ENCODE measurements around the gene TSSK6.
"Not testable (repeated sequence)": the region's sequence is repeated elsewhere in the genome, so short reads cannot be mapped to it uniquely, and the experiment has no call there.

The TSSK6 gene

GRCh38 chr19:19482809-19483596, 32.3 kb downstream of the TSSK6 start:
- Mint-ChIP-seq H3K4me1 (ENCODE audit: low read depth) (peaks cover 63% of the 10 kb centered on the region), H3K27ac (peak overlapping the region; percentile 31), H3K36me3 (ENCODE audit: low read depth) (peaks cover 18% of the 10 kb centered on the region), H3K9me3 (no peaks in the 10 kb centered on the region), H3K4me3 (no peak overlapping the region), H3K27me3 (no peaks in the 10 kb centered on the region)

GRCh38 chr19:19480688-19481087, 34.7 kb downstream of the TSSK6 start:
- no peak overlapping the region for H3K4me3 Mint-ChIP-seq
- peaks cover 62% of the 10 kb centered on the region for H3K4me1 Mint-ChIP-seq (ENCODE audit: low read depth)
- H3K36me3 Mint-ChIP-seq (ENCODE audit: low read depth) = peaks cover 36% of the 10 kb centered on the region
- no peaks in the 10 kb centered on the region for H3K9me3 Mint-ChIP-seq
- no peaks in the 10 kb centered on the region for H3K27me3 Mint-ChIP-seq
- H3K27ac Mint-ChIP-seq = peak overlapping the region; percentile 21

GRCh38 chr19:19477705-19478383, 37.5 kb downstream of the TSSK6 start:
- peaks cover 45% of the 10 kb centered on the region for H3K36me3 Mint-ChIP-seq (ENCODE audit: low read depth)
- peaks cover 67% of the 10 kb centered on the region for H3K4me1 Mint-ChIP-seq (ENCODE audit: low read depth)
- H3K27ac Mint-ChIP-seq = no peak overlapping the region
- H3K27me3 Mint-ChIP-seq = no peaks in the 10 kb centered on the region
- no peak overlapping the region for H3K4me3 Mint-ChIP-seq
- H3K9me3 Mint-ChIP-seq = no peaks in the 10 kb centered on the region

- Mint-ChIP-seq H3K4me3 (peak overlapping the region; percentile 19), H3K9me3 (no peaks in the 10 kb centered on the region), H3K36me3 (ENCODE audit: low read depth) (peaks cover 55% of the 10 kb centered on the region), H3K4me1 (ENCODE audit: low read depth) (peaks cover 81% of the 10 kb centered on the region), H3K27me3 (no peaks in the 10 kb centered on the region), H3K27ac (peak overlapping the region; percentile 77)
Observed at GRCh38 chr19:19475849-19476828, 39.2 kb downstream of the TSSK6 start.

GRCh38 chr19:19475015-19475765, 40.2 kb downstream of the TSSK6 start:
- no peaks in the 10 kb centered on the region for H3K27me3 Mint-ChIP-seq
- peaks cover 81% of the 10 kb centered on the region for H3K4me1 Mint-ChIP-seq (ENCODE audit: low read depth)
- H3K27ac Mint-ChIP-seq = peak overlapping the region; percentile 81
- H3K4me3 Mint-ChIP-seq = no peak overlapping the region
- H3K36me3 Mint-ChIP-seq (ENCODE audit: low read depth) = peaks cover 61% of the 10 kb centered on the region
- H3K9me3 Mint-ChIP-seq = no peaks in the 10 kb centered on the region

GRCh38 chr19:19472106-19472505, 43.2 kb downstream of the TSSK6 start:
- H3K27me3 Mint-ChIP-seq, H3K27ac Mint-ChIP-seq, H3K4me3 Mint-ChIP-seq: not testable (repeated sequence)
- Mint-ChIP-seq H3K4me1 (ENCODE audit: low read depth) (peaks cover 73% of the 10 kb centered on the region), H3K9me3 (peaks cover 16% of the 10 kb centered on the region), H3K36me3 (ENCODE audit: low read depth) (peaks cover 74% of the 10 kb centered on the region)

- Mint-ChIP-seq H3K36me3 (ENCODE audit: low read depth) (peaks cover 74% of the 10 kb centered on the region), H3K4me3 (no peak overlapping the region), H3K4me1 (ENCODE audit: low read depth) (peaks cover 69% of the 10 kb centered on the region), H3K27me3 (no peaks in the 10 kb centered on the region), H3K9me3 (peaks cover 16% of the 10 kb centered on the region), H3K27ac (peak overlapping the region; percentile 33)
Observed at GRCh38 chr19:19471682-19472081, 43.7 kb downstream of the TSSK6 start.

- Mint-ChIP-seq H3K4me3 (no peak overlapping the region), H3K27ac (peak overlapping the region; percentile 65), H3K9me3 (peaks cover 22% of the 10 kb centered on the region), H3K36me3 (ENCODE audit: low read depth) (peaks cover 77% of the 10 kb centered on the region), H3K4me1 (ENCODE audit: low read depth) (peaks cover 65% of the 10 kb centered on the region), H3K27me3 (no peaks in the 10 kb centered on the region)
Observed at GRCh38 chr19:19470579-19470978, 44.8 kb downstream of the TSSK6 start.

- Mint-ChIP-seq H3K27ac (no peak overlapping the region), H3K4me3 (no peak overlapping the region), H3K9me3 (peaks cover 22% of the 10 kb centered on the region), H3K4me1 (ENCODE audit: low read depth) (peaks cover 64% of the 10 kb centered on the region), H3K36me3 (ENCODE audit: low read depth) (peaks cover 79% of the 10 kb centered on the region), H3K27me3 (no peaks in the 10 kb centered on the region)
Observed at GRCh38 chr19:19468424-19469050, 46.8 kb downstream of the TSSK6 start.

GRCh38 chr19:19466201-19466600, 49.1 kb downstream of the TSSK6 start:
- Mint-ChIP-seq H3K36me3 (ENCODE audit: low read depth) (peaks cover 64% of the 10 kb centered on the region), H3K27me3 (no peaks in the 10 kb centered on the region), H3K4me3 (no peak overlapping the region), H3K4me1 (ENCODE audit: low read depth) (peaks cover 64% of the 10 kb centered on the region), H3K9me3 (peaks cover 22% of the 10 kb centered on the region), H3K27ac (peak overlapping the region; percentile 7)

- Mint-ChIP-seq H3K27ac (peak overlapping the region; percentile 11), H3K4me1 (ENCODE audit: low read depth) (peaks cover 64% of the 10 kb centered on the region), H3K9me3 (peaks cover 22% of the 10 kb centered on the region), H3K27me3 (no peaks in the 10 kb centered on the region), H3K36me3 (ENCODE audit: low read depth) (peaks cover 60% of the 10 kb centered on the region), H3K4me3 (no peak overlapping the region)
Observed at GRCh38 chr19:19465436-19466070, 49.8 kb downstream of the TSSK6 start.

GRCh38 chr19:19464339-19465098, 50.8 kb downstream of the TSSK6 start:
- Mint-ChIP-seq H3K36me3 (ENCODE audit: low read depth) (peaks cover 51% of the 10 kb centered on the region), H3K4me1 (ENCODE audit: low read depth) (peaks cover 68% of the 10 kb centered on the region), H3K27ac (peak overlapping the region; percentile 56), H3K27me3 (no peaks in the 10 kb centered on the region), H3K9me3 (peaks cover 22% of the 10 kb centered on the region), H3K4me3 (no peak overlapping the region)
